HCT116 (cell line): ENCODE measurements around the gene HS6ST3. TPM values are rescaled to one million over a fixed set of nuclear protein-coding genes. Genes with fewer than 3 reads are reported as not detected.

Source experiments
- ATAC-seq: fragments of 200-7000 bp; cut with Tn5 transposase; 2 replicates; pipeline ENCODE4 v1.9.1; 2020; ENCODE audit warnings: mild to moderate bottlenecking, moderate library complexity
- BruUV-seq: library from RNA; stranded (reverse); fragments of 400-500 nt; replicated peaks from 2 replicates; lab custom pipeline; 2021; lab: Mats Ljungman, UMichigan
- CTCF ChIA-PET: fragments of 300-600 bp; sonication (Branson Sonifier 250); formaldehyde crosslinking; loops from one replicate; lab custom pipeline; 2021; ENCODE audit warnings: antibody characterized with exemption; lab: Charles Lee
- POLR2A ChIA-PET: fragments of 300-600, 350-600 bp; sonication (Branson Sonifier 250); formaldehyde crosslinking; loops from one replicate; lab custom pipeline; 2021; ENCODE audit warnings: antibody characterized with exemption; lab: Charles Lee
- RAD21 ChIA-PET, 2 experiments: fragments of 300-600 bp; sonication (Branson Sonifier 250); formaldehyde crosslinking; loops; one replicate each; lab custom pipeline; 2023; ENCODE audit warnings: low total read pairs in 2 of 2; ENCODE audit not compliant: uncharacterized antibody in 2 of 2, unreplicated experiment in 2 of 2, low non-redundant PET in 1 of 2; lab: Charles Lee
- DNase-seq: peaks from one replicate; pipeline ENCODE4 v3.0.0-alpha.2; 2010; ENCODE audit warnings: low read depth, low spot score
- H2AFZ ChIP-seq: fragments of 200-600 bp; shearing (Covaris generic), sonication (generic); 2 replicates; pipeline ENCODE4 v1.6.1; 2017; ENCODE audit warnings: low read depth, mixed run types, mixed read lengths, antibody characterized with exemption, low read length; ENCODE audit not compliant: poor library complexity, severe bottlenecking
- H3K27ac ChIP-seq: 2 replicates; pipeline ENCODE4 v1.5.1; 2012; ENCODE audit warnings: low read depth, low read length
- H3K27me3 ChIP-seq: fragments of 200-600 bp; sonication (generic); 2 replicates; pipeline ENCODE4 v1.6.1; 2016; ENCODE audit warnings: mixed run types, low read length, mixed read lengths; ENCODE audit not compliant: insufficient read depth
- H3K36me3 ChIP-seq, 2 experiments: fragments of 200-500 bp in 1 of 2; fragments of 200-600 bp in 1 of 2; sonication (Bioruptor generic) in 1 of 2; sonication (generic) in 1 of 2; 2 replicates each; pipeline versions ENCODE4 v1.5.1 to v1.6.1; 2014 to 2016; ENCODE audit warnings: low read length in 2 of 2, inconsistent platforms in 1 of 2, mixed read lengths in 1 of 2, mixed run types in 1 of 2; ENCODE audit not compliant: insufficient read depth in 2 of 2, control insufficient read depth in 1 of 2
- H3K4me1 ChIP-seq, 2 experiments: fragments of 200-600 bp in 1 of 2; sonication (generic) in 1 of 2; 2 replicates each; pipeline versions ENCODE4 v1.5.1 to v1.6.1; 2012 to 2017; ENCODE audit warnings: low read length in 2 of 2, inconsistent platforms in 1 of 2, mild to moderate bottlenecking in 1 of 2, mixed read lengths in 1 of 2, mixed run types in 1 of 2, moderate library complexity in 1 of 2; ENCODE audit not compliant: insufficient read depth in 2 of 2, control insufficient read depth in 1 of 2
- H3K4me2 ChIP-seq: fragments of 200-600 bp; sonication (generic); 2 replicates; pipeline ENCODE4 v1.6.1; 2017; ENCODE audit warnings: mixed run types, low read length, mixed read lengths
- H3K4me3 ChIP-seq, 2 experiments: fragments of 200-600 bp in 1 of 2; sonication (generic) in 1 of 2; replicated peaks in 1 of 2; 2 replicates each; pipeline ENCODE4 v1.5.1; 2011 to 2016; ENCODE audit warnings: low read length in 2 of 2, control low read depth in 1 of 2, low read depth in 1 of 2, mild to moderate bottlenecking in 1 of 2, mixed read lengths in 1 of 2, mixed run types in 1 of 2
- H3K79me2 ChIP-seq: fragments of 200-600 bp; sonication (generic); 2 replicates; pipeline ENCODE4 v1.6.1; 2017; ENCODE audit warnings: mild to moderate bottlenecking, mixed run types, low read length, moderate library complexity, mixed read lengths; ENCODE audit not compliant: insufficient read depth
- H3K9ac ChIP-seq: fragments of 200-600 bp; sonication (generic); 2 replicates; pipeline ENCODE4 v1.6.1; 2016; ENCODE audit warnings: low read length, mixed read lengths
- H3K9me2 ChIP-seq: fragments of 200-600 bp; sonication (generic), shearing (Covaris generic); 2 replicates; pipeline ENCODE4 v1.6.1; 2017; ENCODE audit warnings: mixed run types, mild to moderate bottlenecking, moderate library complexity; ENCODE audit not compliant: insufficient read depth
- H3K9me3 ChIP-seq, 2 experiments: fragments of 200-500 bp in 1 of 2; fragments of 200-600 bp in 1 of 2; sonication (Bioruptor generic) in 1 of 2; sonication (generic) in 1 of 2; 2 replicates each; pipeline ENCODE4 v1.6.1; 2014 to 2017; ENCODE audit warnings: low read length in 2 of 2, mixed read lengths in 2 of 2, inconsistent platforms in 1 of 2, low read depth in 1 of 2, mild to moderate bottlenecking in 1 of 2, mixed run types in 1 of 2, moderate library complexity in 1 of 2; ENCODE audit not compliant: control insufficient read depth in 1 of 2, insufficient read depth in 1 of 2
- H4K20me1 ChIP-seq: fragments of 200-600 bp; sonication (generic), shearing (Covaris generic); 2 replicates; pipeline ENCODE4 v1.6.1; 2017; ENCODE audit warnings: mixed run types, mild to moderate bottlenecking, moderate library complexity; ENCODE audit not compliant: insufficient read depth
- ATF3 ChIP-seq: IDR thresholded peaks from 2 replicates; pipeline ENCODE4 v1.6.1; 2012
- CEBPB ChIP-seq: IDR thresholded peaks from 2 replicates; pipeline ENCODE4 v1.6.1; 2012; ENCODE audit warnings: low read depth
- EGR1 ChIP-seq: IDR thresholded peaks from 2 replicates; pipeline ENCODE4 v1.6.1; 2012; ENCODE audit warnings: low read depth
- ELF1 ChIP-seq: IDR thresholded peaks from 2 replicates; pipeline ENCODE4 v1.6.1; 2012; ENCODE audit warnings: low read depth, borderline replicate concordance
- EZH2 ChIP-seq: fragments of 200-600 bp; sonication (generic); IDR thresholded peaks from 2 replicates; pipeline ENCODE4 v1.6.1; 2017; ENCODE audit warnings: antibody characterized with exemption, mixed run types
- EZH2phosphoT487 ChIP-seq: fragments of 200-600 bp; IDR thresholded peaks from 2 replicates; pipeline ENCODE4 v1.6.1; 2018; ENCODE audit warnings: antibody characterized with exemption, borderline replicate concordance
- FOSL1 ChIP-seq: IDR thresholded peaks from 2 replicates; pipeline ENCODE4 v1.6.1; 2012; ENCODE audit warnings: low read depth
- MAX ChIP-seq: IDR thresholded peaks from 2 replicates; pipeline ENCODE4 v1.6.1; 2012
- POLR2AphosphoS5 ChIP-seq: IDR thresholded peaks from 2 replicates; pipeline ENCODE4 v1.6.1; 2011; ENCODE audit warnings: mild to moderate bottlenecking, low read depth, low read length, moderate library complexity
- RAD21 ChIP-seq: IDR thresholded peaks from 2 replicates; pipeline ENCODE4 v1.6.1; 2012; ENCODE audit warnings: low read depth, mild to moderate bottlenecking
- REST ChIP-seq: IDR thresholded peaks from 2 replicates; pipeline ENCODE4 v1.6.1; 2012; ENCODE audit warnings: low read depth
- SIN3A ChIP-seq: IDR thresholded peaks from 2 replicates; pipeline ENCODE4 v1.6.1; 2012; ENCODE audit warnings: low read depth
- SP1 ChIP-seq: IDR thresholded peaks from 2 replicates; pipeline ENCODE4 v1.6.1; 2012; ENCODE audit warnings: low read depth
- YY1 ChIP-seq: IDR thresholded peaks from 2 replicates; pipeline ENCODE4 v1.6.1; 2011; ENCODE audit warnings: low read length, low read depth, moderate library complexity, mild to moderate bottlenecking; ENCODE audit not compliant: insufficient replicate concordance; ENCODE audit errors: extremely low read depth
- ZFX ChIP-seq: fragments of 450-650 bp; IDR thresholded peaks from 2 replicates; pipeline ENCODE4 v1.6.1; 2017
- ZNF274 ChIP-seq: fragments of 200-500 bp; sonication (Bioruptor generic); IDR thresholded peaks from 2 replicates; pipeline ENCODE4 v1.6.1; 2014; ENCODE audit warnings: mild to moderate bottlenecking, low read depth, low read length, inconsistent platforms
- intact Hi-C: fragments of 100-400 bp; cut with micrococcal nuclease; formaldehyde crosslinking; loops from 2 replicates; pipeline ENCODE4 v1.10.0; 2022
- total RNA-seq: library from RNA; stranded (reverse); gene quantifications from one replicate; pipeline ENCODE4 v1.2.1, GENCODE V29; 2021; ENCODE audit not compliant: unreplicated experiment

Gene HS6ST3
- total RNA-seq, 1 experiment from 2014 or later, result 0.10 TPM

- intact Hi-C loops, result no loop called here
- Histone ChIP-seq H3K4me1 (no peaks in the 10 kb centered on the region), H3K36me3 (no peaks in the 10 kb centered on the region), H3K27me3 (peaks cover 6% of the 10 kb centered on the region; the same call in 1 of the 2 replicates), H3K9ac (no peak overlapping the region), H3K79me2 (no peaks in the 10 kb centered on the region), H3K9me3 (no peaks in the 10 kb centered on the region), H2AFZ (no peak overlapping the region)
- CTCF ChIA-PET, result no interaction called here
- BruUV-seq, result no TSS peak
- TF ChIP-seq MAX, result no peak
- no peak for TF ChIP-seq SIN3A
- TF ChIP-seq FOSL1, result no peak
- TF ChIP-seq ELF1, result no peak
- TF ChIP-seq POLR2AphosphoS5, result no peak
- TF ChIP-seq EZH2phosphoT487, result no peak
- no peak for TF ChIP-seq YY1
- no peak for TF ChIP-seq RAD21
- no peak for TF ChIP-seq SP1
- no peak for TF ChIP-seq REST
- TF ChIP-seq CEBPB, result no peak
- no peak for TF ChIP-seq ZFX
- TF ChIP-seq EGR1, result no peak
- no peak for TF ChIP-seq EZH2
- no peak for TF ChIP-seq ATF3
- TF ChIP-seq ZNF274, result no peak
- TF ChIP-seq, all 23 proteins: peak for 0
- RAD21 ChIA-PET, result no interaction called here
- no peak overlapping the region for H3K27ac ChIP-seq
- POLR2A ChIA-PET, result no interaction called here
- no peaks in the 10 kb centered on the region for H3K9me2 ChIP-seq
- no peak for DNase-seq
- ATAC-seq, result no peak
- no peaks in the 10 kb centered on the region for H4K20me1 ChIP-seq
- no peak overlapping the region for H3K4me3 ChIP-seq
- no peak overlapping the region for H3K4me2 ChIP-seq
These were observed 308.6 kb downstream of the HS6ST3 start for GRCh38 chr13:96398486-96398885.
